ENCODE data around the gene PLB1.

GRCh38 chr2:28471214-28471613, 24.6 kb upstream of the PLB1 start:
- TF ChIP-seq CTCF (IDR thresholded peaks at IDR 0.05) (no peak), POLR2A (IDR thresholded peaks at IDR 0.05) (no peak)
